ENCODE results near the gene HMOX2.

Gene HMOX2

GRCh38 chr16:4455951-4456350, 20.2 kb upstream of the HMOX2 start:
- no peak overlapping the region for H3K4me3 ChIP-seq
- H3K9me3 ChIP-seq, result no peaks in the 10 kb centered on the region
- H3K36me3 ChIP-seq, result peaks cover 34 to 95% (median 74%) of the 10 kb centered on the region in 3 donors
- no peak overlapping the region for H3K27ac ChIP-seq
- H3K27me3 ChIP-seq, result no peaks in the 10 kb centered on the region
- intact Hi-C loops (cut with DNase I; ENCODE audit: low total_unique reads), result no loop called here
- DNase-seq, result no peak
- H3K4me1 ChIP-seq, result no peaks in the 10 kb centered on the region
- TF ChIP-seq, protein P1, sequence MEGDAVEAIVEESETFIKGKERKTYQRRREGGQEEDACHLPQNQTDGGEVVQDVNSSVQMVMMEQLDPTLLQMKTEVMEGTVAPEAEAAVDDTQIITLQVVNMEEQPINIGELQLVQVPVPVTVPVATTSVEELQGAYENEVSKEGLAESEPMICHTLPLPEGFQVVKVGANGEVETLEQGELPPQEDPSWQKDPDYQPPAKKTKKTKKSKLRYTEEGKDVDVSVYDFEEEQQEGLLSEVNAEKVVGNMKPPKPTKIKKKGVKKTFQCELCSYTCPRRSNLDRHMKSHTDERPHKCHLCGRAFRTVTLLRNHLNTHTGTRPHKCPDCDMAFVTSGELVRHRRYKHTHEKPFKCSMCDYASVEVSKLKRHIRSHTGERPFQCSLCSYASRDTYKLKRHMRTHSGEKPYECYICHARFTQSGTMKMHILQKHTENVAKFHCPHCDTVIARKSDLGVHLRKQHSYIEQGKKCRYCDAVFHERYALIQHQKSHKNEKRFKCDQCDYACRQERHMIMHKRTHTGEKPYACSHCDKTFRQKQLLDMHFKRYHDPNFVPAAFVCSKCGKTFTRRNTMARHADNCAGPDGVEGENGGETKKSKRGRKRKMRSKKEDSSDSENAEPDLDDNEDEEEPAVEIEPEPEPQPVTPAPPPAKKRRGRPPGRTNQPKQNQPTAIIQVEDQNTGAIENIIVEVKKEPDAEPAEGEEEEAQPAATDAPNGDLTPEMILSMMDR (IDR thresholded peaks at IDR 0.05), result no peak

GRCh38 chr16:4460936-4461249, 15.3 kb upstream of the HMOX2 start:
- TF ChIP-seq, protein P1 (IDR thresholded peaks at IDR 0.05), result no peak
- Histone ChIP-seq H3K4me1 (no peaks in the 10 kb centered on the region), H3K27me3 (no peaks in the 10 kb centered on the region), H3K36me3 (peaks cover 20 to 95% (median 60%) of the 10 kb centered on the region in 3 donors), H3K4me3 (no peak overlapping the region), H3K27ac (no peak overlapping the region), H3K9me3 (no peaks in the 10 kb centered on the region)
- intact Hi-C loops (cut with DNase I; ENCODE audit: low total_unique reads), result no loop called here
- DNase-seq, result no peak

DNA sequence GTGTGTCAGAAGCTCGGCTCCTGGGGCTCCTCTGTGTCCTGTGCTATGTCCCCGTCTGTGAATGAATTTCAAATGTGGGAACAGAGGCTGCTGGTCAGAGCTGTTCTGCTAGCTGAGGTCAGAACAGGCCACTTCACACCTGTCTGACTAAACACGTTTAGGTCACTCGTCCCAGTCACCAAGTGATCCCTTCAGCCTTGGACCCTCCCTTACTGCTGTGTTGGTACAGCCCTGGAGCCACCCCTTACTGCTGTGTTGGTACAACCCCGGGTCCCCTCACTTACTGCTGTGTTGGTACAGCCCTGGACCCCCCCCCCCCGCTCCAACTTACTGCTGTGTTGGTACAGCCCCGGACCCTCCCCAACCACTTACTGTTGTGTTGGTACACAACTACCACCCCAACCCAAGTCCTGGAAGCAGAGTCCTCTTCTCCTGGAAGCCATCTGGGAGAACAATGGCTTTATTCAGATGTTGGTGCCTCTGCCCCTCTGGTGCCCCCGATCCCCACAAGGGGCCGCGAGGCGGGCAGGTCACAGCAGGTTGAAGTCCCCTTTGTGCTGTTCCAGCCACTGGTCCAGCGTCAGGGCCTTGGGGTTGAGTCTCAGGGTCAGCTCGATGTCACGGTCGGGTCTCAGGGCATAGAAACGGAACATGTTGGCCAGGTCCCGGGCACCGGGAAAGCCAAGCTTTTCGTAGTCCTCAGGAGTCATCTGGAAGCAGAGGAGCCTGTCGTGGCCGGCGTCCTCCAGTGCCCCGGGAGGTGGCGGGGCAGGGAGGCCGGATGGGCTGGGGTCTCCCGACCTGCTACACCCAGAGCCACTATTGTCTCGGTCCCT, 14.7 kb upstream of the HMOX2 start:
- intact Hi-C loops (cut with DNase I; ENCODE audit: low total_unique reads), result no loop called here
- H3K9me3 ChIP-seq, result no peaks in the 10 kb centered on the region
- H3K27ac ChIP-seq, result no peak overlapping the region
- H3K36me3 ChIP-seq, result peaks cover 19 to 95% (median 60%) of the 10 kb centered on the region in 3 donors
- no peak overlapping the region for H3K4me3 ChIP-seq
- no peak for DNase-seq
- no peaks in the 10 kb centered on the region for H3K27me3 ChIP-seq
- TF ChIP-seq, protein P1 (IDR thresholded peaks at IDR 0.05), result no peak
- no peaks in the 10 kb centered on the region for H3K4me1 ChIP-seq

- peaks cover 8 to 92% (median 46%) of the 10 kb centered on the region in 3 donors for H3K36me3 ChIP-seq
Measured at GRCh38 chr16:4463522-4464163, 12.6 kb upstream of the HMOX2 start.

DNA sequence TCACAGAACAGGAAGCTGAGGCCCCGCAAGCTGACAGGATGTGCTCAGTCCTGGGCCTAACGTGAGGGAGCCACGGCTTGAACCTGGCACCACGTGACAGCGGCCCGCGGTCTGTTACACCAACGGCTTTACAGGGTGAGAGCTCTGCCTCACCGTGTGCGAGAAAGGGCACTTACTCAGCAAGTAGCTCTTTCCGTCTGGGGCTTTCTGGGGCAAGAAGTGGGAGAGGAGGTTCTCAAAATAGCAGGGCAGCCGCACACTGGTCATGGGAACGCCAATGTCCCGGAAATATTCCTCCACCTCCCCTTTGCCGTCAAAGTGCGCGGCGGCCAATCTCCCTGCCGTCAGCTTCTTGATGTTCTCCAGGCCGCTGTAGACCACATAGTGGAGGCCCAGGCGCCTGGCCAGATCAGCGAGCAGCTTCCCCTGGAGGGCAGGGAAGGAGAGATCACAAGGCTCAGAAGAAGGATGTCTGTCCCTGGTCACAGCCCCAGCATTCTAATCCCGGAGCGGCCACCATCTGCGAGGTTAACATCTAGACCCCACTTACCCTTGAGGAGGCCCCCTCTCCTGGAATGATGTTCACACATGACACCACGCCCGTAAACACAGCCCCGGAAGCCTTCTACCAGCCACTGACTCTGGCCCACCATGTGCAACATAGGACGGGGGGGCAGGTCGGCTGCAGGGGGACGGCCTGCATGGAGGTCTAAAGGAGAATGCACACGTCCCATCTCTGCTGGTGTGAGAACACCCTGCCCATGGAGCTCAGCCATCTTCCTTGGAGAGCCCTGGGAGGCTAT, 10.0 kb upstream of the HMOX2 start:
- no peaks in the 10 kb centered on the region for H3K4me1 ChIP-seq
- no peak overlapping the region for H3K27ac ChIP-seq
- H3K9me3 ChIP-seq, result no peaks in the 10 kb centered on the region
- H3K4me3 ChIP-seq, result no peak overlapping the region
- H3K36me3 ChIP-seq, result peaks cover 8 to 85% (median 48%) of the 10 kb centered on the region in 3 donors
- intact Hi-C loops (cut with DNase I; ENCODE audit: low total_unique reads), result no loop called here
- H3K27me3 ChIP-seq, result no peaks in the 10 kb centered on the region
- TF ChIP-seq, protein P1 (IDR thresholded peaks at IDR 0.05), result no peak
- DNase-seq, result no peak

More at GRCh38 chr16:4463522-4464163, 12.6 kb upstream of the HMOX2 start:
- Histone ChIP-seq H3K4me1 (no peaks in the 10 kb centered on the region), H3K4me3 (no peak overlapping the region), H3K27me3 (no peaks in the 10 kb centered on the region), H3K9me3 (no peaks in the 10 kb centered on the region), H3K27ac (no peak overlapping the region)
- DNase-seq, result no peak
- TF ChIP-seq, protein P1 (IDR thresholded peaks at IDR 0.05), result no peak
- intact Hi-C loops (cut with DNase I; ENCODE audit: low total_unique reads), result no loop called here

All from tibial artery (tissue), 4 donors.